Thyroid gland (tissue), 4 donors: ENCODE data around the gene SYNPO2. TPM values are rescaled to one million over a fixed set of nuclear protein-coding genes. Genes with fewer than 3 reads are reported as not detected.

Experiments
- DNase-seq, 2 donors: peaks; one replicate each; pipeline ENCODE4 v3.0.0-alpha.2; 2019
- H3K27ac ChIP-seq, 3 donors: fragments of 200-600 bp; sonication (generic); 1 replicate in 2 of 3; 2 replicates in 1 of 3; pipeline ENCODE4 v1.5.1; 2016 to 2019; ENCODE audit warnings: mild to moderate bottlenecking in 1 of 3, moderate library complexity in 1 of 3
- H3K27me3 ChIP-seq: fragments of 200-600 bp; sonication (generic); one replicate; pipeline ENCODE4 v1.5.1; 2019
- H3K36me3 ChIP-seq, 2 donors: fragments of 200-600 bp; sonication (generic); one replicate each; pipeline ENCODE4 v1.5.1; 2016 to 2019
- H3K4me1 ChIP-seq, 2 donors: fragments of 200-600 bp; sonication (generic); one replicate each; pipeline ENCODE4 v1.5.1; 2017 to 2019
- H3K4me3 ChIP-seq, 3 donors: fragments of 200-600 bp; sonication (generic); replicated peaks in 1 of 3; 1 replicate in 2 of 3; 2 replicates in 1 of 3; pipeline ENCODE4 v1.5.1; 2016; ENCODE audit warnings: mild to moderate bottlenecking in 1 of 3
- H3K9me3 ChIP-seq: fragments of 200-600 bp; sonication (generic); one replicate; pipeline ENCODE4 v1.5.1; 2017
- POLR2A ChIP-seq, 2 donors: fragments of 450-650 bp; IDR thresholded peaks; one replicate each; pipeline ENCODE4 v1.6.1; 2017; ENCODE audit warnings: antibody characterized with exemption in 2 of 2, mild to moderate bottlenecking in 2 of 2, moderate library complexity in 1 of 2
- WGBS, 2 donors: methylation state at CpG; one replicate each; pipeline ENCODE4 v1.1.5; 2017; 5-methylcytosine and 5-hydroxymethylcytosine counted together
- intact Hi-C: fragments of 100-400 bp; cut with DNase I; formaldehyde crosslinking; loops from one replicate; pipeline ENCODE4 v1.15.1; 2023
- total RNA-seq, 4 donors: library from RNA; depleted of rRNA; stranded (reverse); fragments of >200 nt; gene quantifications; one replicate each; pipeline ENCODE4 v1.2.3, GENCODE V29; 2016
- TF ChIP-seq, protein P1 (sequence below), 6 experiments: fragments of 200-600 bp in 3 of 6; fragments of 450-650 bp in 3 of 6; sonication (generic) in 3 of 6; IDR thresholded peaks; one replicate each; pipeline ENCODE4 v1.5.1; 2016 to 2019; ENCODE audit warnings: antibody characterized with exemption in 6 of 6, mild to moderate bottlenecking in 2 of 6, inconsistent platforms in 1 of 6, moderate library complexity in 1 of 6

SYNPO2 gene
- total RNA-seq, 4 donors from 2014 or later: 11.4 to 37.8 (median 23.8) TPM

DNA sequence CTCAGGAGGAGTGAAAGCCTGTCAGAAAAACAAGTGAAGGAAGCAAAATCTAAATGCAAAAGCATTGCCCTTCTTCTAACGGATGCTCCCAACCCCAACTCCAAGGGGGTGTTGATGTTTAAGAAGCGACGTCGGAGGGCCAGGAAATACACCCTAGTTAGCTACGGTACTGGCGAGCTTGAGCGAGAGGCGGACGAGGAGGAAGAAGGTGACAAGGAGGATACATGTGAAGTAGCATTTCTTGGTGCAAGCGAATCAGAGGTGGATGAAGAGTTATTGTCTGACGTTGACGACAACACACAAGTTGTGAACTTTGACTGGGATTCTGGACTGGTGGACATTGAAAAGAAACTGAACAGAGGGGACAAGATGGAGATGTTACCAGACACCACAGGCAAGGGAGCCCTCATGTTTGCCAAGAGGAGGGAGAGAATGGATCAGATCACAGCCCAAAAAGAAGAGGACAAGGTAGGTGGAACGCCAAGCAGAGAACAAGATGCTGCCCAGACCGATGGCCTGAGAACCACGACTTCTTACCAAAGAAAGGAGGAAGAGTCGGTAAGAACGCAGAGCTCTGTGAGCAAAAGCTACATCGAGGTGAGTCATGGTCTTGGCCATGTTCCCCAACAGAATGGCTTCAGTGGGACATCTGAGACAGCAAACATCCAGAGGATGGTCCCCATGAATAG is 141.3 kb downstream of the SYNPO2 start:
- TF ChIP-seq POLR2A (IDR thresholded peaks at IDR 0.05): no peak
- TF ChIP-seq, protein P1, sequence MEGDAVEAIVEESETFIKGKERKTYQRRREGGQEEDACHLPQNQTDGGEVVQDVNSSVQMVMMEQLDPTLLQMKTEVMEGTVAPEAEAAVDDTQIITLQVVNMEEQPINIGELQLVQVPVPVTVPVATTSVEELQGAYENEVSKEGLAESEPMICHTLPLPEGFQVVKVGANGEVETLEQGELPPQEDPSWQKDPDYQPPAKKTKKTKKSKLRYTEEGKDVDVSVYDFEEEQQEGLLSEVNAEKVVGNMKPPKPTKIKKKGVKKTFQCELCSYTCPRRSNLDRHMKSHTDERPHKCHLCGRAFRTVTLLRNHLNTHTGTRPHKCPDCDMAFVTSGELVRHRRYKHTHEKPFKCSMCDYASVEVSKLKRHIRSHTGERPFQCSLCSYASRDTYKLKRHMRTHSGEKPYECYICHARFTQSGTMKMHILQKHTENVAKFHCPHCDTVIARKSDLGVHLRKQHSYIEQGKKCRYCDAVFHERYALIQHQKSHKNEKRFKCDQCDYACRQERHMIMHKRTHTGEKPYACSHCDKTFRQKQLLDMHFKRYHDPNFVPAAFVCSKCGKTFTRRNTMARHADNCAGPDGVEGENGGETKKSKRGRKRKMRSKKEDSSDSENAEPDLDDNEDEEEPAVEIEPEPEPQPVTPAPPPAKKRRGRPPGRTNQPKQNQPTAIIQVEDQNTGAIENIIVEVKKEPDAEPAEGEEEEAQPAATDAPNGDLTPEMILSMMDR (IDR thresholded peaks at IDR 0.05): no peak
- intact Hi-C loops: no loop called here
- DNase-seq: no peak
- Histone ChIP-seq H3K27ac (no peak overlapping the region), H3K4me1 (peaks cover 5 to 22% of the 10 kb centered on the region in 2 donors), H3K36me3 (no peaks in the 10 kb centered on the region), H3K9me3 (no peaks in the 10 kb centered on the region), H3K4me3 (no peak overlapping the region), H3K27me3 (no peaks in the 10 kb centered on the region)
- 93% methylated on average over 18 of the region's 18 CpGs for WGBS, 2 donors

DNA sequence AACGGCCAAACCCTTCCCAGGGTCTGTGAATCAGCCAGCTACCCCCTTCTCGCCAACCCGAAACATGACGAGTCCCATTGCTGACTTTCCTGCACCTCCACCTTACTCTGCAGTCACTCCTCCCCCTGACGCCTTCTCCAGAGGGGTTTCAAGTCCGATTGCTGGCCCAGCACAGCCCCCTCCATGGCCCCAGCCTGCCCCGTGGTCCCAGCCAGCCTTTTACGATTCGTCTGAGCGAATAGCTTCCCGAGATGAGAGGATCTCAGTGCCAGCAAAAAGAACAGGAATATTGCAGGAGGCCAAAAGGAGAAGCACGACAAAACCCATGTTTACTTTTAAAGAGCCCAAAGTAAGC is 141.9 kb downstream of the SYNPO2 start:
- Histone ChIP-seq H3K36me3 (no peaks in the 10 kb centered on the region), H3K9me3 (no peaks in the 10 kb centered on the region), H3K27me3 (no peaks in the 10 kb centered on the region), H3K4me3 (no peak overlapping the region), H3K4me1 (peaks cover 5 to 16% of the 10 kb centered on the region in 2 donors), H3K27ac (no peak overlapping the region)
- intact Hi-C loops: no loop called here
- DNase-seq: no peak
- 92 to 93% methylated on average over 12 of the region's 12 CpGs for WGBS, 2 donors
- TF ChIP-seq, protein P1 (IDR thresholded peaks at IDR 0.05): no peak
- TF ChIP-seq POLR2A (IDR thresholded peaks at IDR 0.05): no peak

DNA sequence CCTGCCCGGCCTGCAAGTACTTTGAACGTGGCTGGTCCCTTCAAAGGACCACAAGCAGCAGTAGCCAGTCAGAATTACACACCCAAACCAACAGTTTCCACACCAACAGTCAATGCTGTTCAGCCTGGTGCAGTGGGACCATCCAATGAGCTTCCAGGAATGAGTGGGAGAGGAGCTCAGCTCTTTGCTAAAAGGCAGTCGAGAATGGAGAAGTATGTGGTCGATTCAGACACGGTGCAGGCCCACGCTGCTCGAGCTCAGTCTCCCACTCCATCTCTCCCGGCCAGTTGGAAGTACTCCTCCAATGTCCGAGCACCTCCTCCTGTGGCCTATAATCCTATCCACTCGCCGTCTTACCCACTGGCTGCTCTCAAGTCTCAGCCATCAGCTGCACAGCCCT is 142.6 kb downstream of the SYNPO2 start:
- no peaks in the 10 kb centered on the region for H3K36me3 ChIP-seq
- TF ChIP-seq, protein P1 (IDR thresholded peaks at IDR 0.05): no peak
- no peak for TF ChIP-seq POLR2A (IDR thresholded peaks at IDR 0.05)
- H3K27ac ChIP-seq: no peak overlapping the region
- no peaks in the 10 kb centered on the region for H3K9me3 ChIP-seq
- H3K4me3 ChIP-seq: no peak overlapping the region
- DNase-seq: no peak
- no peaks in the 10 kb centered on the region for H3K27me3 ChIP-seq
- 90 to 95% methylated on average over 11 of the region's 11 CpGs for WGBS, 2 donors
- peaks cover 5 to 12% of the 10 kb centered on the region in 2 donors for H3K4me1 ChIP-seq
- intact Hi-C loops: no loop called here

DNA sequence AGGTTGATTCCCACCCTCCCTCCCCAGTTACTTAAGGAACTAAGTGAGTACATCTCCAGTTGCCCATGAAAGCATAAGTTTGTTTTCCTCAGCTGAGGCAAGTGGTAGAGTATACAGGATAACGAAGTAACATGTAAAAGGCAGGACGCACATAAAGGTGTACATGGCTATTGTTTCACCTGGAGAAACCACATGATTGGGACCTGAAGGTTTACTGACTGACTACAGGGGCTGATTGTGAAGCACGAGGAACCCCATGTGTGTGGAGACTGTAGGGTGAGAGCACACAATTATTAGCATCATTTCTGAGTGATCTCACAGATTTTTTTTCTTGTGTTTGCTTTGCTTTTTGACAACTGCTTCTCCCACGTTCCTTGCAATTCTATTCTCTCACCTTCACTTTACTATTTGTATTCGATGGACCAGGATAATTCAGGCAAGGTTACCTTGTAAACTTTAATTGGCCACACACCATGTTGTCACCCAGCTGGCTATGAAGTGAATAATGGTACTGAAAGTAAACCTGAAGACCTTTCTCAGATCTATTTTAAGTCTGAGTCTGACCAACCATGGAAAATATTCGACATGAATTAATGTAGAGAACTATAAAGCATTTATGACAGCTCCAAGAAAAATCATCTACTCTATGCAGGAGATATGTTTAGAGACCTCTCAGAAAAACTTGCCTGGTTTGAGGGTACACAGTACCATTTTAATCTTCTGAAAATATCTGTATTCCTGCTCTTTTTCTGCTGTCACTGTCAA is 144.4 kb downstream of the SYNPO2 start:
- no peak for DNase-seq
- WGBS, 2 donors: 85 to 90% methylated on average over 6 of the region's 6 CpGs
- H3K27ac ChIP-seq: no peak overlapping the region
- no peaks in the 10 kb centered on the region for H3K27me3 ChIP-seq
- H3K4me1 ChIP-seq: no peaks in the 10 kb centered on the region
- intact Hi-C loops: no loop called here
- H3K9me3 ChIP-seq: no peaks in the 10 kb centered on the region
- no peak overlapping the region for H3K4me3 ChIP-seq
- TF ChIP-seq POLR2A (IDR thresholded peaks at IDR 0.05): no peak
- TF ChIP-seq, protein P1 (IDR thresholded peaks at IDR 0.05): no peak
- no peaks in the 10 kb centered on the region for H3K36me3 ChIP-seq
